HEK293T (cell line): Measurements from ENCODE around the gene MAP3K5.
A peak's percentile ranks its signal among the peaks of the same experiment; 100 is the strongest.

Source experiments
- CTCF ChIA-PET: fragments of 350-600 bp; formaldehyde crosslinking; extraction: SDS; loops from one replicate; lab custom pipeline; 2021; ENCODE audit warnings: antibody characterized with exemption, inconsistent platforms; lab: Yijun Ruan, JAX
- POLR2A ChIA-PET: fragments of 350-600 bp; formaldehyde crosslinking; extraction: SDS; loops from one replicate; lab custom pipeline; 2020; ENCODE audit warnings: antibody characterized with exemption, inconsistent platforms; lab: Yijun Ruan, JAX
- DNase-seq: peaks from one replicate; pipeline ENCODE4 v3.0.0; 2012; ENCODE audit warnings: mixed read lengths; ENCODE audit errors: extremely low spot score
- BHLHE40 ChIP-seq: fragments of 450-650 bp; IDR thresholded peaks from 2 replicates; pipeline ENCODE4 v1.6.1; 2016; ENCODE audit warnings: mild to moderate bottlenecking, moderate library complexity, borderline replicate concordance
- CTBP1 ChIP-seq: fragments of 450-650 bp; IDR thresholded peaks from 2 replicates; pipeline ENCODE4 v1.6.1; 2016; ENCODE audit warnings: borderline replicate concordance
- ELF4 ChIP-seq: fragments of 450-650 bp; IDR thresholded peaks from 2 replicates; pipeline ENCODE4 v1.6.1; 2017; ENCODE audit warnings: antibody characterized with exemption
- FOXA1 ChIP-seq: fragments of 450-650 bp; IDR thresholded peaks from 2 replicates; pipeline ENCODE4 v1.6.1; 2016; ENCODE audit warnings: mild to moderate bottlenecking
- FOXK2 ChIP-seq: fragments of 450-650 bp; IDR thresholded peaks from 2 replicates; pipeline ENCODE4 v1.6.1; 2016; ENCODE audit warnings: mild to moderate bottlenecking
- FOXM1 ChIP-seq: fragments of 450-650 bp; IDR thresholded peaks from 2 replicates; pipeline ENCODE4 v1.6.1; 2017; ENCODE audit warnings: mild to moderate bottlenecking, borderline replicate concordance
- HDGF ChIP-seq: fragments of 450-650 bp; IDR thresholded peaks from 2 replicates; pipeline ENCODE4 v1.6.1; 2017; ENCODE audit warnings: antibody characterized with exemption, borderline replicate concordance
- L3MBTL2 ChIP-seq: fragments of 450-650 bp; conservative IDR thresholded peaks from 2 replicates; pipeline ENCODE4 v1.6.1; 2016; ENCODE audit warnings: mild to moderate bottlenecking
- LEF1 ChIP-seq: fragments of 450-650 bp; IDR thresholded peaks from 2 replicates; pipeline ENCODE4 v1.6.1; 2017; ENCODE audit warnings: mild to moderate bottlenecking, borderline replicate concordance
- NFRKB ChIP-seq: fragments of 450-650 bp; IDR thresholded peaks from 2 replicates; pipeline ENCODE4 v1.6.1; 2016; ENCODE audit warnings: mild to moderate bottlenecking, moderate library complexity
- SUZ12 ChIP-seq: fragments of 450-650 bp; IDR thresholded peaks from 2 replicates; pipeline ENCODE4 v1.6.1; 2016; ENCODE audit warnings: mild to moderate bottlenecking
- TARDBP ChIP-seq: fragments of 450-650 bp; IDR thresholded peaks from 2 replicates; pipeline ENCODE4 v1.6.1; 2016
- ZNF384 ChIP-seq: fragments of 450-650 bp; IDR thresholded peaks from 2 replicates; pipeline ENCODE4 v1.6.1; 2016

Gene MAP3K5

DNA sequence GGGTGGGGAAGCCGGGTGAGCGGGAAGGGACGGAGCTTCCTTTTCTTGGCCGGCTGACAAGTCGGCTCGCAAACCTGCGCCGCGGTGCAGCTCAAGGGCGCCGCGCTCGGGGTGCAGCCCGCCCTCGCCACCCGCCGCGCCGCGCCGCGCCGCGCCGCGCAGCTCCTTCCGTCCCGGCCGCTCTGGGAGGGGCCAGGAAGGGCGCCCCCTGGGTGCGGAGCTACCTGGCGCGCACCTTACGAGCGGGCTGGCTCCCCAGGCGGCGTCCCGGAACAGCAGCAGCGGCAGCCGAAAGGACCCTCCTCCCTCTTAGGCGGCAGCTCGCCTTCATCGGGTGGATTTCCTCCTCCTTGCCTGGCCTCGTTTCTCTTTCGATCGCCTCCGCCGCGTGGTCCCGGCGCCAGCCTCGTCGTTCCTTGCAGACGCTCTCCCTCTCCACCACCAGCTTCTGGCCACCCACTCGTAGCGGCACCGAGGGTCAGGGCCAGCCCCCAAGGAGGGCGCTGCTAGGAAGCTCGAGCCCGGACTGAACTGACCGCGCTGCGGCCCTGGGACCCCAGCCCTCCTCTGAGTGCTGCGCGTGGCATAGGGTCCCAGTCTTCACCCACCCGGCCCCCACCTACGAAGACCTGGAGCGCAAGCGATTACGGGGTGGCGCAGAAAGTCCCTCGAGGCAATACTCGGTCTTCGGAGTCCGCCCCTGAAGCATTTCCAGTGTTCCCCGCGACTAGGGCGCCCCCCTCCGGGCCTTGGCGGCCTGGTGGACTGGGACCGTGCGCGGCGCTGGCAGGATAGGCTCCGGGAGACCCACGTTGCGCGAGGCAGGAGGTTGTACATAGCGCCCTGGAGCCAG lies at the start of gene MAP3K5:
MAP3K5 (minus strand) TSS at position 68 of the 853 bp plus-strand sequence. CDS start 320 bp downstream, outside the sequence.
- DNase-seq = peak; percentile 80
- TF ChIP-seq ZNF384 (no peak), CTBP1 (0 out of 2 replicates have a peak, but pooled peaks have one; percentile 37), L3MBTL2 (peak; percentile 94)
- ChIA-PET POLR2A (interaction anchor here (0.8 to 3.7 kb wide), 13 partner anchors 9 to 244 kb away, joined by 3 to 41 read pairs (median 3); no protein-coding TSS in a partner anchor), CTCF (interaction anchor here (0.5 to 4.9 kb wide), 48 partner anchors 9 to 835 kb away, joined by 3 to 102 read pairs (median 4); partner anchors contain the start of gene BCLAF1)

- peak; percentile 21 for DNase-seq
- TF ChIP-seq FOXA1 = no peak
- TF ChIP-seq ELF4 = no peak
- CTCF ChIA-PET = interaction anchor here (0.7 kb wide), 1 partner anchor 254 kb away, joined by 3 read pairs; no protein-coding TSS in a partner anchor
- POLR2A ChIA-PET = no interaction called here
Measured at GRCh38 chr6:136840276-136841001, 48.2 kb upstream of the MAP3K5 start.

- no peak for DNase-seq
- ChIA-PET POLR2A (no interaction called here), CTCF (no interaction called here)
- no peak for TF ChIP-seq FOXM1
- no peak for TF ChIP-seq FOXA1
- TF ChIP-seq ELF4 = no peak
- TF ChIP-seq SUZ12 = no peak
- TF ChIP-seq BHLHE40 = no peak
Measured at GRCh38 chr6:136831873-136832562, 39.7 kb upstream of the MAP3K5 start.

DNA sequence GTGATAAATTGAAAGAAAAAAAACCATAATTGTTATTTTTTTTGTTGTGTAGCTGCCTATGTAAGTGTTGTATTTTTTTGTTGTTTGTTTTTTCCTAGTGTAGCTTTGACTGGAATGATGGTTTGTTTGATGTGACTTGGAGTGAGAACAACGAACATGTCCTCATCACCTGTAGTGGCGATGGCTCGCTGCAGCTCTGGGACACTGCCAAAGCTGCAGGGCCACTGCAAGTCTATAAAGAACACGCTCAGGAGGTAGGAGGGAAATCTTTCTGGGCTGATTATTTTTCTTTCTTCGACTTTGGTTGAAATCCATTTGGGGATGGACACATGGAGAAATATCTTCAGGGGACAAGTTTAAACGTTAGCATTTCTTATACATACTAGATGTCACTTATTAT lies 33.9 kb upstream of the MAP3K5 start:
- no peak for TF ChIP-seq ZNF384
- no peak for TF ChIP-seq FOXM1
- no peak for TF ChIP-seq FOXK2
- TF ChIP-seq NFRKB = no peak
- no peak for TF ChIP-seq ELF4
- no peak for TF ChIP-seq HDGF
- TF ChIP-seq FOXA1 = no peak
- POLR2A ChIA-PET = no interaction called here
- DNase-seq = no peak
- CTCF ChIA-PET = no interaction called here

DNA sequence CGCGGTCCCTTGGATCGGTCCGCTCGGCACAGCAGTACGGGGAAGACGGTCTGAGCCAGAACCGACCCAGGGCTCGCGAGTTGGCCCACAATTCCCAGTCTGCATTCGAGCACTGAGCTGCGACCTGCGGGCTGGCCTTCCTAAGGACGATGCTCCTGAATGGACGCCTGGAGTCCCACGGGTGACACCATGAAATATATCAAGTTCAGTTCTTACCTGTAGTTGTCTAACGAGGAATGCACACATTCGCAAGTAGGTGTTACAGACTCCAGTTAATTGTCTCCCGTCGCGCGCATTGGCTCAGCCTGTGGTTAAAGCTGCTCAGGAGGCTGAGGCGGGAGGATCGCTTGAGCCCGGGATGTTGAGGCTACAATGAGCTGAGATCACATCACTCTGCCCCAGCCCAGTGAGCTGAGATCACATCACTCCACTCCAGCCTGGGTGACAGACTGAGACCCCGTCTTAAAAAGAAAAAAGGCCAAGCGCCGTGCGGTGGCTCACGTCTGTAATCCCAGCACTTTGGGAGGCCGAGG lies 30.9 kb upstream of the MAP3K5 start:
- CTCF ChIA-PET = interaction anchor here (0.6 to 0.8 kb wide), 2 partner anchors 127 to 179 kb away, joined by 3 to 4 read pairs; no protein-coding TSS in a partner anchor
- POLR2A ChIA-PET = interaction anchor here (1.4 kb wide), 1 partner anchor 179 kb away, joined by 3 read pairs; no protein-coding TSS in a partner anchor
- DNase-seq = no peak
- TF ChIP-seq ZNF384 = no peak

- ChIA-PET CTCF (no interaction called here), POLR2A (interaction anchor here (1.3 to 1.4 kb wide), 2 partner anchors 11 to 179 kb away, joined by 3 to 6 read pairs; no protein-coding TSS in a partner anchor)
- peak; percentile 81; the same call in 1 of the 2 replicates for TF ChIP-seq LEF1
- TF ChIP-seq FOXM1 = peak; percentile 36; the same call in 1 of the 2 replicates
- TF ChIP-seq NFRKB = 0 out of 2 replicates have a peak, but pooled peaks have one; percentile 20
- TF ChIP-seq BHLHE40 = no peak
- peak; percentile 54 for TF ChIP-seq L3MBTL2
- peak; percentile 26; the same call in 1 of the 2 replicates for TF ChIP-seq ELF4
- TF ChIP-seq CTBP1 = no peak
- DNase-seq = peak; percentile 92
Measured at GRCh38 chr6:136822376-136823127, 30.3 kb upstream of the MAP3K5 start, which contains the start of gene PEX7. TSS of gene PEX7 (plus strand) at chr6:136822592. CDS start at chr6:136822666, 74 bp downstream.

- peak; percentile 14 for DNase-seq
- POLR2A ChIA-PET = interaction anchor here (0.6 to 1.3 kb wide), 3 partner anchors 11 to 532 kb away, joined by 3 to 6 read pairs (median 3); partner anchors contain the start of genes BCLAF1 and MAP3K5
- TF ChIP-seq L3MBTL2 = peak; percentile 83
- no peak for TF ChIP-seq BHLHE40
- no peak for TF ChIP-seq SUZ12
- TF ChIP-seq CTBP1 = no peak
- TF ChIP-seq HDGF = no peak
- TF ChIP-seq LEF1 = no peak
- no peak for TF ChIP-seq TARDBP
- CTCF ChIA-PET = interaction anchor here (0.6 kb wide), 1 partner anchor 22 kb away, joined by 3 read pairs; no protein-coding TSS in a partner anchor
Measured at GRCh38 chr6:136822046-136822375, 29.7 kb upstream of the MAP3K5 start.
